Measurements from ENCODE around the gene DTL.

The DTL gene

GRCh38 chr1:212035835-212036605, 472 bp downstream of the DTL start:
- peak; percentile 16 for DNase-seq (ENCODE audit: low spot score)

- no peak for DNase-seq (ENCODE audit: low spot score)
Measured at GRCh38 chr1:212037900-212038299, 2.4 kb downstream of the DTL start.

GRCh38 chr1:212039622-212040021, 4.1 kb downstream of the DTL start:
- no peak for DNase-seq (ENCODE audit: low spot score)

- DNase-seq (ENCODE audit: low spot score), result no peak
Measured at GRCh38 chr1:212040629-212041412, 5.3 kb downstream of the DTL start.

GRCh38 chr1:212042436-212042835, 6.9 kb downstream of the DTL start:
- DNase-seq (ENCODE audit: low spot score), result no peak

GRCh38 chr1:212044851-212045250, 9.3 kb downstream of the DTL start:
- DNase-seq (ENCODE audit: low spot score), result no peak

- DNase-seq (ENCODE audit: low spot score), result no peak
Measured at GRCh38 chr1:212045981-212046380, 10.4 kb downstream of the DTL start.

GRCh38 chr1:212053993-212054392, 18.4 kb downstream of the DTL start:
- DNase-seq (ENCODE audit: low spot score), result no peak

- no peak for DNase-seq (ENCODE audit: low spot score)
Measured at GRCh38 chr1:212055333-212055732, 19.8 kb downstream of the DTL start.

GRCh38 chr1:212060632-212061472, 25.3 kb downstream of the DTL start:
- no peak for DNase-seq (ENCODE audit: low spot score)

- peak; percentile 20 for DNase-seq (ENCODE audit: low spot score)
Measured at GRCh38 chr1:212062832-212063438, 27.4 kb downstream of the DTL start.

GRCh38 chr1:212067787-212068186, 32.2 kb downstream of the DTL start:
- no peak for DNase-seq (ENCODE audit: low spot score)

- DNase-seq (ENCODE audit: low spot score), result peak; percentile 23
Measured at GRCh38 chr1:212070720-212071302, 35.3 kb downstream of the DTL start.

GRCh38 chr1:212072047-212072446, 36.5 kb downstream of the DTL start:
- no peak for DNase-seq (ENCODE audit: low spot score)

GRCh38 chr1:212073490-212073889, 37.9 kb downstream of the DTL start:
- DNase-seq (ENCODE audit: low spot score), result no peak

GRCh38 chr1:212074313-212074712, 38.8 kb downstream of the DTL start:
- no peak for DNase-seq (ENCODE audit: low spot score)

GRCh38 chr1:212074856-212075255, 39.3 kb downstream of the DTL start:
- no peak for DNase-seq (ENCODE audit: low spot score)

- DNase-seq (ENCODE audit: low spot score), result no peak
Measured at GRCh38 chr1:212077028-212077427, 41.5 kb downstream of the DTL start.

GRCh38 chr1:212078826-212079225, 43.3 kb downstream of the DTL start:
- DNase-seq (ENCODE audit: low spot score), result no peak

GRCh38 chr1:212082765-212083406, 47.3 kb downstream of the DTL start:
- no peak for DNase-seq (ENCODE audit: low spot score)

- no peak for DNase-seq (ENCODE audit: low spot score)
Measured at GRCh38 chr1:212089560-212090163, 54.1 kb downstream of the DTL start.

Measured in germinal center (tissue), 1 donor.